Activated CD8-positive, alpha-beta memory T cell treated with anti-CD3 and anti-CD28 coated beads, Interleukin-2, amount 50 U/mL, for 1 hour (primary cell): ENCODE results near the gene XYLT1.
"Not testable (repeated sequence)": the region's sequence is repeated elsewhere in the genome, so short reads cannot be mapped to it uniquely, and the experiment has no call there.

Experiments
- DNase-seq: peaks from one replicate; pipeline ENCODE4 v3.0.0-alpha.2; 2020; ENCODE audit errors: extremely low read depth

The XYLT1 gene

GRCh38 chr16:17335406-17335805 lies 135.4 kb downstream of the XYLT1 start:
- DNase-seq: not testable (repeated sequence)

GRCh38 chr16:17334096-17334495 lies 136.7 kb downstream of the XYLT1 start:
- no peak for DNase-seq

- no peak for DNase-seq
Measured at GRCh38 chr16:17333229-17333628, 137.5 kb downstream of the XYLT1 start.

GRCh38 chr16:17331991-17332390 lies 138.8 kb downstream of the XYLT1 start:
- DNase-seq: no peak

GRCh38 chr16:17331071-17331607 lies 139.6 kb downstream of the XYLT1 start:
- no peak for DNase-seq

GRCh38 chr16:17330044-17330443 lies 140.7 kb downstream of the XYLT1 start:
- no peak for DNase-seq

- no peak for DNase-seq
Measured at GRCh38 chr16:17329391-17329790, 141.4 kb downstream of the XYLT1 start.

GRCh38 chr16:17328932-17329331 lies 141.8 kb downstream of the XYLT1 start:
- no peak for DNase-seq

- DNase-seq: no peak
Measured at GRCh38 chr16:17327664-17328335, 143.0 kb downstream of the XYLT1 start.

GRCh38 chr16:17325476-17326143 lies 145.2 kb downstream of the XYLT1 start:
- DNase-seq: no peak

GRCh38 chr16:17324451-17324850 lies 146.3 kb downstream of the XYLT1 start:
- DNase-seq: no peak

- DNase-seq: no peak
Measured at GRCh38 chr16:17323171-17323570, 147.6 kb downstream of the XYLT1 start.

GRCh38 chr16:17321824-17322223 lies 148.9 kb downstream of the XYLT1 start:
- no peak for DNase-seq

- no peak for DNase-seq
Measured at GRCh38 chr16:17320009-17320408, 150.8 kb downstream of the XYLT1 start.

- no peak for DNase-seq
Measured at GRCh38 chr16:17318238-17318637, 152.5 kb downstream of the XYLT1 start.

GRCh38 chr16:17316005-17316404 lies 154.8 kb downstream of the XYLT1 start:
- no peak for DNase-seq

- no peak for DNase-seq
Measured at GRCh38 chr16:17313793-17314547, 156.8 kb downstream of the XYLT1 start.

- DNase-seq: no peak
Measured at GRCh38 chr16:17313085-17313611, 157.6 kb downstream of the XYLT1 start.

- DNase-seq: no peak
Measured at GRCh38 chr16:17312094-17312710, 158.6 kb downstream of the XYLT1 start.

- DNase-seq: no peak
Measured at GRCh38 chr16:17311333-17312093, 159.2 kb downstream of the XYLT1 start.

- DNase-seq: no peak
Measured at GRCh38 chr16:17309510-17309909, 161.2 kb downstream of the XYLT1 start.
